Left forelimb (tissue), 1 donor: ENCODE results near the gene RSPH4A.
A peak's percentile ranks its signal among the peaks of the same experiment; 100 is the strongest.
"Not testable (repeated sequence)": the region's sequence is repeated elsewhere in the genome, so short reads cannot be mapped to it uniquely, and the experiment has no call there.

Source experiments
- DNase-seq: peaks from one replicate; pipeline ENCODE4 v3.0.0-alpha.2; 2018; ENCODE audit warnings: low spot score

RSPH4A gene

DNA sequence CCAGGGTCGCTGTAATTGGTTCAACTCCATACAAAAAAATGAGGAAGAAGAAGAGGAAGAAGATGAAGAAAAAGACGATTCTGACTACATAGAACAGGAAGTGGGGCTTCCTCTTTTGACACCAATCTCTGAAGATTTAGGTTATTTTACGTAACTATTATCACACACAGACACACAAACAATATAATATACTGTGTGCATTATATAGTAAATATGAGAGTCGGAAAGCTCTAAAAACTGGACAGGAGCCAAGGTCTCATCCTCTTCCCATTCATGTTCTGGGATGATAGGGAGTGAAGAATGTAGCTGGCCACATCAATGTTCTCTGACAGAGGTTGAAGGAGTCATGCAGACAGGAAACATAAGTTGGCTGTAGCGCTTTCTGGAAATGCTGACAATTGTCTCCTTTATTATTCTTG is 13.3 kb downstream of the RSPH4A start:
- no peak for DNase-seq

- no peak for DNase-seq
These were observed 15.2 kb downstream of the RSPH4A start for GRCh38 chr6:116631379-116631990.

- DNase-seq = no peak
These were observed 17.4 kb downstream of the RSPH4A start for GRCh38 chr6:116633685-116634084.

- no peak for DNase-seq
These were observed 31.9 kb downstream of the RSPH4A start for GRCh38 chr6:116648156-116648555.

- no peak for DNase-seq
These were observed 32.9 kb downstream of the RSPH4A start for GRCh38 chr6:116649129-116649528.

GRCh38 chr6:116651916-116652315 is 35.6 kb downstream of the RSPH4A start:
- no peak for DNase-seq

DNA sequence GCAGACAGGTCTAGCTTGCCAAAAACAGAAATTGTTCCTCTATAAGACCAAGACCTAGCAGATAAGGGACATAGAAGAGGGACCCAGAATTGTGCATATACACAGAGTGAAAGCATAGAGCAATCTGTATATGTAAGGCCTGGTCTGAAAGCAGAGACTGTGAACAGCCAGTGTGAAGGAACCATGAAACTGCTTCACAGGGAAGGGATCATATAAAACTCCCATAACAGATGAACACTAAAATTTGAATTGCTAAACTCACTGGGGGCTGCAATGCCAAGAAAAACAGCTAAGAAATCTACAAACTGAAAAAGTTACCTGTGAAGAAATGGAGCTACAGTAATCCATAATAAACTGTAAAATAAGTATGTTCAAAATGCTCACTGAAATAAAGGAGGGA is 45.3 kb downstream of the RSPH4A start:
- DNase-seq = no peak

- no peak for DNase-seq
These were observed 45.9 kb downstream of the RSPH4A start for GRCh38 chr6:116662202-116662601.

- DNase-seq = no peak
These were observed 47.0 kb downstream of the RSPH4A start for GRCh38 chr6:116663308-116663707.

- DNase-seq = not testable (repeated sequence)
These were observed 47.9 kb downstream of the RSPH4A start for GRCh38 chr6:116664169-116664568.

GRCh38 chr6:116665464-116665863 is 49.2 kb downstream of the RSPH4A start:
- no peak for DNase-seq

- no peak for DNase-seq
These were observed 50.6 kb downstream of the RSPH4A start for GRCh38 chr6:116666869-116667268.

DNA sequence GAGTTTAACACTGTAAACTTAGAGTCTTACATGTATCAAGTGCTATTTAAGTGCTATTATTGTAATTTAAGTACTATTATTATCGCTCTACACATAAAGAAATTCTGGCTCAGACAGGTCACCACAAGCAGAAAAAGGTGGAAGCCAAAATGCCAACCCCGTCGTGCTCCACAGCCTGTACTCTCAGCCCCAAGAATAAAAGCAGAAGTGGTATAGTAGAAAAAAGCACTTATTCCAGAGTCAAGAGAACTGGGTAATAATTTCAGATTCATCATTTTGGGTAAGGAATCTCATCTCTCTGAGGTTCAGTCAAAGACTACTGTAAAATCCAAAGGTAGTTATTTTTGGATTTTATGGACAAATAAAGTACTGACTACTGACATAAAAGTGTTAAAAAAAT is 51.3 kb downstream of the RSPH4A start:
- DNase-seq = no peak

DNA sequence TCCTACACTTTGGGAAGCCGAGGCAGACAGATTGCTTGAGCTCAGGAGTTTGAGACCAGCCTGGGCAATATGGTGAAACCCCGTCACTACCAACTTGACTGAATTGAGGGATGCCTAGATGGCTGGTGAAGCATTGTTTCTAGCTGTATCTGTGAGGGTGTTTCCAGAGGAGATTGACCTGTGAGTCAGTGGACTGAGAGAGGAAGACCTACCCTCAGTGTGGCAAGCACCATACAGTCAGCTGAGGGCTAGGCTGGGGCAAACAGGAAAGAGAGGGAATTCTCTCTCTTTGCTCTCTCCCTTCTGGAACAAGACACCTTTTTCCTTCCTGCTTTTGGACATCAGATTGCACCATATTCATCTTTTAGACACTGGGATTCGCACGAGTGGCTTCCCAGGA is 56.0 kb downstream of the RSPH4A start:
- no peak for DNase-seq

- no peak for DNase-seq
These were observed 59.7 kb downstream of the RSPH4A start for GRCh38 chr6:116676021-116676420.

GRCh38 chr6:116680880-116681672 is 64.8 kb downstream of the RSPH4A start, which contains the start of gene KPNA5:
TSS of gene KPNA5 (plus strand) at chr6:116681211. CDS start at chr6:116681335, 124 bp downstream.
- peak; percentile 95 for DNase-seq

DNA sequence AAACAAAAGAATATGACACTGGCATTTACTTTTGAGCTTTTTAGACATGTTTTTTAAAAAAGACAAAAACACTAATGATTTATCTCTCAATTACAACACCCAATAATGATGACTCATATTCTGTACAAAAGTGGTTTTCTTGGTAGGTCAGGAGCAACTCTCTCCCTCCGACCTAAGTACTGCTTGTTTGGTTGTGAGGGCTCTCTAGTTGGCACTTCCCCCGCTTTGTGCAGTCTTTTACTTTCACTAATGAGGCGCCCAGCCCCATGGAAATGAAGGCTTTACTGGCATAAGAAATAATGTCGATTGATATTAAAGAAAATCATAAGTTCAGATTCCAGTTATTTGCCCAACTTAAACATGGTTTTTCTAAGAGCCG is 66.0 kb downstream of the RSPH4A start:
- no peak for DNase-seq
